Calu3 (cell line): ENCODE results near the gene LRRC58. TPM values are rescaled to one million over a fixed set of nuclear protein-coding genes. Genes with fewer than 3 reads are reported as not detected.
"Not testable (repeated sequence)": the region's sequence is repeated elsewhere in the genome, so short reads cannot be mapped to it uniquely, and the experiment has no call there.

Experiments used
- BruUV-seq: library from RNA; stranded (reverse); fragments of 400-500 nt; replicated peaks from 2 replicates; lab custom pipeline; 2021; lab: Mats Ljungman, UMichigan
- CTCF ChIA-PET: fragments of 300-600 bp; sonication (Branson Sonifier 250); formaldehyde crosslinking; loops from one replicate; lab custom pipeline; 2022; ENCODE audit warnings: antibody characterized with exemption; lab: Charles Lee
- DNase-seq: peaks from one replicate; pipeline ENCODE4 v3.0.0; 2022
- H3K27ac Mint-ChIP-seq: one replicate; pipeline ENCODE4 v1.8.0; 2022; ENCODE audit warnings: mixed read lengths; ENCODE audit not compliant: unreplicated experiment
- H3K27me3 Mint-ChIP-seq: one replicate; pipeline ENCODE4 v1.8.0; 2022; ENCODE audit warnings: mixed read lengths; ENCODE audit not compliant: unreplicated experiment
- H3K36me3 Mint-ChIP-seq: one replicate; pipeline ENCODE4 v1.8.0; 2022; ENCODE audit warnings: mild to moderate bottlenecking, moderate library complexity, mixed read lengths; ENCODE audit not compliant: insufficient read depth, unreplicated experiment
- H3K4me1 Mint-ChIP-seq: one replicate; pipeline ENCODE4 v1.8.0; 2022; ENCODE audit warnings: mild to moderate bottlenecking, low read depth, mixed read lengths; ENCODE audit not compliant: unreplicated experiment
- H3K4me3 Mint-ChIP-seq: one replicate; pipeline ENCODE4 v1.8.0; 2022; ENCODE audit warnings: mild to moderate bottlenecking, low read depth, moderate library complexity, mixed read lengths; ENCODE audit not compliant: unreplicated experiment
- H3K9me3 Mint-ChIP-seq: one replicate; pipeline ENCODE4 v1.8.0; 2022; ENCODE audit warnings: low read depth, mixed read lengths; ENCODE audit not compliant: unreplicated experiment
- CTCF ChIP-seq: fragments of 200-600 bp; IDR thresholded peaks from one replicate; pipeline ENCODE4 v1.8.0; 2022; ENCODE audit warnings: antibody characterized with exemption; ENCODE audit not compliant: unreplicated experiment
- intact Hi-C: fragments of 100-400 bp; cut with micrococcal nuclease; formaldehyde crosslinking; loops from one replicate; pipeline ENCODE4 v1.10.0; 2022; ENCODE audit not compliant: unreplicated experiment
- total RNA-seq: library from RNA; stranded (reverse); gene quantifications from 2 replicates; pipeline ENCODE4 v1.2.3, GENCODE V29; 2022

Gene LRRC58
- total RNA-seq, 1 experiment from 2014 or later: 20.8 TPM

- H3K4me1 Mint-ChIP-seq: no peaks in the 10 kb centered on the region
- H3K27ac Mint-ChIP-seq: no peak overlapping the region
- H3K4me3 Mint-ChIP-seq: no peak overlapping the region
- intact Hi-C loops: no loop called here
- H3K36me3 Mint-ChIP-seq: no peaks in the 10 kb centered on the region
- CTCF ChIA-PET: no interaction called here
- DNase-seq: no peak
- BruUV-seq: no TSS peak
- no peak for TF ChIP-seq CTCF
- no peaks in the 10 kb centered on the region for H3K9me3 Mint-ChIP-seq
- no peaks in the 10 kb centered on the region for H3K27me3 Mint-ChIP-seq
These were observed 44.1 kb upstream of the LRRC58 start for GRCh38 chr3:120393243-120393642.

- H3K9me3 Mint-ChIP-seq: no peaks in the 10 kb centered on the region
These were observed 33.8 kb upstream of the LRRC58 start for GRCh38 chr3:120382941-120383447.

GRCh38 chr3:120381503-120381902 lies 32.3 kb upstream of the LRRC58 start:
- no TSS peak for BruUV-seq
- no peak overlapping the region for H3K27ac Mint-ChIP-seq
- H3K9me3 Mint-ChIP-seq: no peaks in the 10 kb centered on the region
- no peaks in the 10 kb centered on the region for H3K36me3 Mint-ChIP-seq
- TF ChIP-seq CTCF: no peak
- intact Hi-C loops: no loop called here
- H3K4me1 Mint-ChIP-seq: no peaks in the 10 kb centered on the region
- H3K4me3 Mint-ChIP-seq: no peak overlapping the region
- DNase-seq: no peak
- CTCF ChIA-PET: no interaction called here
- H3K27me3 Mint-ChIP-seq: no peaks in the 10 kb centered on the region

More at GRCh38 chr3:120382941-120383447, 33.8 kb upstream of the LRRC58 start:
- Mint-ChIP-seq H3K27me3 (no peaks in the 10 kb centered on the region), H3K27ac (no peak overlapping the region), H3K4me1 (no peaks in the 10 kb centered on the region), H3K4me3 (no peak overlapping the region), H3K36me3 (no peaks in the 10 kb centered on the region)
- no peak for TF ChIP-seq CTCF
- BruUV-seq: no TSS peak
- intact Hi-C loops: no loop called here
- CTCF ChIA-PET: no interaction called here
- no peak for DNase-seq

- H3K27me3 Mint-ChIP-seq, H3K27ac Mint-ChIP-seq, H3K9me3 Mint-ChIP-seq, BruUV-seq, H3K4me3 Mint-ChIP-seq, H3K4me1 Mint-ChIP-seq, H3K36me3 Mint-ChIP-seq, CTCF ChIA-PET, DNase-seq, intact Hi-C loops: not testable (repeated sequence)
These were observed 28.8 kb upstream of the LRRC58 start for GRCh38 chr3:120377948-120378347.

- intact Hi-C loops: no loop called here
- Mint-ChIP-seq H3K36me3 (no peaks in the 10 kb centered on the region), H3K4me1 (peaks cover 7% of the 10 kb centered on the region), H3K27me3 (no peaks in the 10 kb centered on the region), H3K9me3 (no peaks in the 10 kb centered on the region), H3K27ac (no peak overlapping the region), H3K4me3 (no peak overlapping the region)
- TF ChIP-seq CTCF: no peak
- no peak for DNase-seq
- CTCF ChIA-PET: no interaction called here
- BruUV-seq: no TSS peak
These were observed 21.3 kb upstream of the LRRC58 start for GRCh38 chr3:120370463-120370862.
